Head of caudate nucleus (tissue), 42 donors: ENCODE measurements around the gene HSPB1.
"Not testable (repeated sequence)": the region's sequence is repeated elsewhere in the genome, so short reads cannot be mapped to it uniquely, and the experiment has no call there.

Source experiments
- DNase-seq, 42 donors: peaks; one replicate each; pipeline versions ENCODE4 v3.0.0 to v3.0.0-alpha.2; 2020 to 2021; ENCODE audit warnings: mixed read lengths in 7 of 42
- intact Hi-C: fragments of 100-400 bp; cut with DNase I; formaldehyde crosslinking; loops from one replicate; pipeline ENCODE4 v1.15.0; 2022

The HSPB1 gene

GRCh38 chr7:76280408-76280807 lies 22.1 kb upstream of the HSPB1 start:
- peak in 1 of 42 donors; percentile 42 for DNase-seq
- intact Hi-C loops: no loop called here

GRCh38 chr7:76281006-76281705 lies 21.3 kb upstream of the HSPB1 start:
- intact Hi-C loops: no loop called here
- DNase-seq: peak in 3 of 42 donors; percentile 15 to 53 (median 47)

DNA sequence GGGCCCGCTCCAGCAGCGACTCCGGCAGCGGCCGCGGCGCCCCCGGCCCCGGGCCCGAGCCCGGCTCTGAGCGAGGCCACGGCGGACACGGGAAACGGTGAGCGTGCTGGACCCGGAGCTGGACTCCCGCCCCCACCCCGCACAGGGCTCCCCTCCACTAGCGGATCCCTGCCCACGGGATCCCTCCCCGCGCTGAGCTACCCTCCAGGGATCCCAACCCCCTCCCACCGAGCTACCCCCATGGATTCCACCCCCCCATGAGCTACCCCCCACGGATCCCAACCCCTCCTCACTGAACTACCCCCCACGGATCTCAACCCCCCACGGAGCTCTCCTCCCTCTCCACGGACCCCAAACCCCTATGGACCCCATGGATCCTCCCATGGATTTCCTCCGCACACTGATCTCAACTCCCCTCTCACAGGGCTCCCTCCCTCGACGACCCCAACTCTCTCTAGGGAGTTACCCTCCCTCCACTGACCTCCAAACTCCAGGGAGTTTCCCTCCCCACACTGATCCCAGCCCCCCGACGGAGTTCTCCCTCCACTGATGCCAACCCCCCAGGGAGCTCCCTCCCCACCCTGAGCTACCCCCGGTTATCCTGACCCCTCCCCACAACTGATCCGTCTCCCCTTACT lies 20.6 kb upstream of the HSPB1 start:
- no peak for DNase-seq
- intact Hi-C loops: no loop called here

DNA sequence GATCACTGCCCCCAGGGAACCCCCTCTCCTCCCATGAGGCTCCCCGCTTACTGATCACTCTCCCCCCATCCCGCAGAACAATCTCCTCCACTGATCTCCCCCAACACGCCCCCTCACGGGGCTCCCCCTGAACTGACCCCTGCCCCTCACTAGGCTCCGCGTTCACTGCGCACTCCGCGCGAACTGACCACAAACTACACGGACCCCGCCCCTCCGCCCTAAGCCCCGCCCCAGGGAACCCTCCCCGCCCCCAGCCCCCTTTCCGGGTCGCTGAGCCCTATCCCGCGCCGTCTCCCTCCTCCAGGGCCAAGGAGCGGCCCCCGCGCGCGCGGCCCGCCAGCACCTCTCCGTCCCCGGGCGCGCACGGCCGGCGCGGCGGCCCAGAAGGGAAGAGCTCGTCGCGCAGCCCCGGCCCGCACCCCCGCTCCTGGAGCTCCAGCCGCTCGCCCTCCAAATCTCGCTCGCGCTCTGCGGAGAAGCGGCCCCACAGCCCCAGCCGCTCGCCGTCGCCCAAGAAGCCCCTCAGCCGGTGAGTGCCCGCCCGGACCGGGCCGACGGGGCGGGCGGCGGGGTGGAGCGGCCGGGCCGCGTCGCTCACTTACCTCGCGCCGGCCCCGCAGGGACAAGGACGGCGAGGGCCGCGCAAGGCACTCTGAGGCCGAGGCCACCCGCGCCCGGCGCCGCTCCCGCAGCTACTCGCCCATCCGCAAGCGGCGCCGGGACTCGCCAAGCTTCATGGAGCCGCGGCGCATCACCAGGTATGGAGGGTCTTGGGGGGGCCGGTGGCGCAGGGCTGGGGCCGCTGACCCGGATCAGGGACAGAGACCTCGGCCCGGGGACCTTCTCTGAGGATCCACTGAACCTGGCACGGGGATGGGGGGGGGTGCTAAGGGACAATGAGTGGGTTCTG lies 19.9 kb upstream of the HSPB1 start:
- no peak for DNase-seq
- intact Hi-C loops: no loop called here

DNA sequence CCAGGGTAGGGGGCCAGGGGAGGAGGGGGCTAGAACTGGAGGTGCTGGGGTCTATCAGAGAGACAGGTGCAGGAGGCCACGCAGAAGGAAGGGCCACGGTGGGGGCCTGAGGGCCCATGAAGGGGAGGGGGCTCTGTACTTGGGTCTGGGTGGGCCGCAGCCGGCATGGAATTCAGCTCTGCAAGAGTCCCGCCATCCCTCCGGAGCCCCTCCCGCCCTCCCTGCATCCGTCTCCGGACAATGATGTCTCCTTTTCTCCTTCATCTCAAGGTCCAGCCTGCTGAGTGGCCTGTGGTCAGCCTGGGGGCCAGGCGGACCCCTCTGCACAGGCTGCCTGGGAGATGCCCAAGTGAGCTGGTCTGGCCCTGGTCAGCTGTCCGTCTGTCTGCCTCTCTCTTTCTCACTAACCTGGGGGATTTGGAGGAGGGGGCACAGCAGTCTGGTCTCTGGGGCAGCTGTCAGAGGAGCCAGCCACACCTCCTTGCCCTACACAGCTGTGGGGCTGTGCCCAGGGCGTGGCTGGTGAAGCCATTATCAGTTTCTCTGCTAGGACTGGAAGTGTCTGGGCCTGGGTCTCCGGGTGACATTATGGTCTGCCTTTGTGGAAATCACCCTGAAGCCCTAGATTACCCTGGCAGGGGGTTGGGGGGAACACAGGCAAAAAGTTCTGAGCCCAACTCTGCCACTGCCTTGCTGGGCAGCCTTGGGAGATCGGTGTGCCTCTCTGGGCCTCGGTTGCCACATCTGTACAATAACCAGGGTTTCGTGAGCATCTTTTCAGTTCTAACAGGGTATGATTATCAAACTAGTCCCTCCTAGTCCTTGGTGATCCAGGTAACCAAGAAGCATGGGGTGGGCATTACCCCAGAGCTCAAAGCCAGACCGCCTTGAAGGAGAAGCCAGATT lies 19.0 kb upstream of the HSPB1 start:
- no peak for DNase-seq
- intact Hi-C loops: no loop called here

DNA sequence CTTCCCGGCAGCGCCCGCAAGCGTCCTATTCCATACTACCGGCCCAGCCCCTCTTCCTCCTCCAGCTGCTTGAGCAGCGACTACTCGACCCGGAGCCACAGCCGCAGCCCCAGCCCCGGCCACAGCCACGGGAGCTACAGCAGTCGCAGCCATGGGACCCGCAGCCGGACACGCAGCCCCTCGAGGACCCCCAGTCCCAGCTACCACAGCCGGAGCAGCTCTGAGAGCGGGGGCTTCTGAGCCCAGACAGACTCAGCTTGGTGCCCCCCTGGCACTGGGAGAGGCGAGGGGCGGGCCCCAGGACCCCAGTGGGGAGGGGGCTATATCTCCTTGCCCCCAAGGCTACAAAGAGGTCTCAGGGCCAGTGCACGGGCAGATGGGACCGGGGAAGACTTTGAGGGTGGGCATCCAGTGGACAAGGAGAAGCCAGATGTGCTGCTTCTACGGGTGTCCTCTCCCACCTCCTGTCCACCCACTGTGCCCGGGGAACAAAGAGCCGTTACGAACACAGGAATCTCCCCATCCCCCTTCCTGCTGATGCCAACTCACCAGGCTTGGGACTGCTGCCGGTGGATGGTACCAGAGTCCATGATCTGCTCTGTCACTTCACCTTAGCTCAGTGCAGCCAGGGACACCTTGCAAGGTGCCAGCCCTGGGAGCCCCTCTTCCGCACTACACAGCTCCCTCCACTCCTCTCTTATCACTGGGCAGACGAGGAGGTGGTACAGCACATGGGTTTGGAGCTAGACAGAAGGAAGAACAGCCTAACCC lies 16.7 kb upstream of the HSPB1 start:
- DNase-seq: no peak
- intact Hi-C loops: no loop called here

DNA sequence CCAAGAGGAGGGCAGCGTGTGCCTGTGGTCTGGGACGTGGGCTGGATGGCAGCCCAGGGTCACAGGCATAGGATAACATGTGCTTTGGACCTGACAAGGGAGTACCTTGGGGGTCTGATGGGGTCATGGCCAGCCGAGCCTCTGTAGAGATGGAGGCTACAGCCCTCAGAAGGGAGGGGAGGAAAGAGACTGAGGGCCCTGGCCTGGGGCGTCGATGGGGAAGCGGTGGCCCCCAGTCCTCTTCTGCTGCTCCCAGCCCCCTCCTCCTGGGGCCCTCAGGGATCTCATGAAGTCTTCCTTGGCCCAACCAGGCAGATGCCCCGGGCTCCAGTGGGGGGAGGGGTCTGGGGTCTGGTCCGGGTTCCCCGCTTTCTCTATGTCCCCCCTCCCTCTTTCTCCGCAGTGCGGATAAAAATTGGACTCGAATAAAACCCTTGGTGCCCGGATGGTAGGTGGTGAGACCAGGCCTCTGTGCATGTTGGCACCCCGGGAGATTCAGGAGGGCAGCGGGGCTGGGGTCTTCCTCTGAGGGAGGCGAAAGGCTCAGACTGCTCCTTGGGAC lies 15.6 kb upstream of the HSPB1 start:
- intact Hi-C loops: no loop called here
- DNase-seq: no peak

DNA sequence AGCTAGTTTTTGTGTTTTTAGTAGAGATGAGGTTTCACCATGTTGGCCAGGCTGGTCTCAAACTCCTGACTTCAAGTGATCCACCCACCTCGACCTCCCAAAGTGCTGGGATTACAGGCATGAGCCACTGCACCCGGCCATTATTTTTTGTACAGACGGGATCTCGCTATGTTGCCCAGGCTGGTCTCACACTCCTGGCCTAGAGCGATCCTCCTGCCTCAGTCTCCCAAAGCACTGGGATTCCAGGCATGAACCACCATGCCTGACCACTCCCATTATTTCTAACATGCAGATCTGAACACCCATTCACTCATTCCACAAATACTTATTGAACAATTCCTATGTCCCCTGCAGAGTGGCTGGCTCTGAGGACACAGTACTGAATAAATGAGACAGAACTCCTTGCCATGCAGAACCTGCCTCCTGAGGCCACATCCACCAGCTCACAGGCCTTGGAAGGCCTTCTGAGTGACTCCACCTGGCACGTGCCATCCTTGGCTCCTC lies 11.6 kb upstream of the HSPB1 start:
- intact Hi-C loops: loop anchor here (1.0 to 2.0 kb wide), 2 partner anchors 23 to 70 kb away; no protein-coding TSS in a partner anchor
- peak in 1 of 42 donors; percentile 22 for DNase-seq

- peak; percentile 75 to 97 (median 93) for DNase-seq
- intact Hi-C loops: loop anchor here (1.0 to 2.0 kb wide), 2 partner anchors 23 to 69 kb away; no protein-coding TSS in a partner anchor
Observed at GRCh38 chr7:76291351-76292212, 10.9 kb upstream of the HSPB1 start.

GRCh38 chr7:76292213-76292573 lies 10.3 kb upstream of the HSPB1 start:
- peak in 4 of 42 donors; percentile 43 to 71 (median 50) for DNase-seq
- intact Hi-C loops: no loop called here

GRCh38 chr7:76292911-76293310 lies 9.6 kb upstream of the HSPB1 start:
- intact Hi-C loops: not testable (repeated sequence)

GRCh38 chr7:76293407-76293901 lies 9.0 kb upstream of the HSPB1 start:
- DNase-seq: no peak
- intact Hi-C loops: no loop called here

More at GRCh38 chr7:76292911-76293310, 9.6 kb upstream of the HSPB1 start:
- DNase-seq: not testable (repeated sequence)

GRCh38 chr7:76294344-76295024 lies 8.0 kb upstream of the HSPB1 start:
- intact Hi-C loops: no loop called here

DNA sequence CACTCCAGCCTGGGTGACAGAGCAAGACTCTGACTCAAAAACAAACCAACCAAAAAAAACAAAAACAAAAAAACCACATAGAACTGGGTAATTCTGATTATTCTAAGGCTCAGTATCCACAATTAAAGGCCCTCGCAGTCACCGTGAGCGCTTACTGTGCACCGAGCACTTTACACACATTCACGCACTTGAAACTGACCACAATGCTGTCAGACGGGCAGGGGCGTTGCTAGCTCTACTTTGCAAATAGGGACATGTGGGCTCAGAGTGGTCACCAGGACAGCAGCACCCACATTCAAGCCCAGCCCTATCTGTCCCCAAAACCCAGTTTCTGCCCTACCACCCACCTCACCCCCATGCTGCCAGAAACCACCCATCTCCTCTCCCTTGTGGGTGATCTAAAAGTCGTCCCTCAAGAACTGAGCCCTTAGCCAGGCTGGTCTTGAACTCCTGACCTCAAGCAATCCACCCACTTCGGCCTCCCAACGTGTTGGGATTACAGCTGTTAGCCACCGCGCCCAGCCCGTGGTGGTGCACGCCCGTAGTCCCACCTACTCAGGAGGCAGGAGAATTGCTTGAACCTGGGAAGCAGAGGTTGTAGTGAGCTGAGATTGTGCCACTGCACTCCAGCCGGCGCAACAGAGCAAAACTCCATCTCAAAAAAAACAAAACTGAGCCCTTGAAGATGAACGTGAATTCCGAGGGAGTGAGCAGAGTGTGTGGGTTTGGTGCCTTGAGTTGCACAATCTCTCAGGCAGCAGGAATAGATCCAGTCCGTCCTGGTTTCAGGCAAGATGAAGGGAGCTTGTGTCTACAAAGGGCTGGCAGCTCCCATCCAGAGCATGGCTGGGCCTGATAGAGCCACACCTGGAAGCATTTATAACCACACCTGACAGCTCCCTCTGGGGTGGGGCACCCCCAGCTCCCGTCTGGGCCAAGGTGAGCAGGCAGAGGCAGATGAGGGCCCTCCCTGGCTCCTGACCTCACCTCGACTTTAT lies 5.4 kb upstream of the HSPB1 start:
- intact Hi-C loops: no loop called here
- DNase-seq: peak in 23 of 42 donors; percentile 22 to 84 (median 51)

More at GRCh38 chr7:76294344-76295024, 8.0 kb upstream of the HSPB1 start:
- peak; percentile 85 to 98 (median 95) for DNase-seq
